GM12874 (cell line): ENCODE data around the gene MRPL54.

Experiments used
- TF ChIP-seq, protein P1 (sequence below): IDR thresholded peaks from 2 replicates; pipeline ENCODE4 v1.5.1; 2011; ENCODE audit warnings: low read depth, mild to moderate bottlenecking, control low read depth, low read length, moderate library complexity; ENCODE audit not compliant: insufficient read depth

The MRPL54 gene

DNA sequence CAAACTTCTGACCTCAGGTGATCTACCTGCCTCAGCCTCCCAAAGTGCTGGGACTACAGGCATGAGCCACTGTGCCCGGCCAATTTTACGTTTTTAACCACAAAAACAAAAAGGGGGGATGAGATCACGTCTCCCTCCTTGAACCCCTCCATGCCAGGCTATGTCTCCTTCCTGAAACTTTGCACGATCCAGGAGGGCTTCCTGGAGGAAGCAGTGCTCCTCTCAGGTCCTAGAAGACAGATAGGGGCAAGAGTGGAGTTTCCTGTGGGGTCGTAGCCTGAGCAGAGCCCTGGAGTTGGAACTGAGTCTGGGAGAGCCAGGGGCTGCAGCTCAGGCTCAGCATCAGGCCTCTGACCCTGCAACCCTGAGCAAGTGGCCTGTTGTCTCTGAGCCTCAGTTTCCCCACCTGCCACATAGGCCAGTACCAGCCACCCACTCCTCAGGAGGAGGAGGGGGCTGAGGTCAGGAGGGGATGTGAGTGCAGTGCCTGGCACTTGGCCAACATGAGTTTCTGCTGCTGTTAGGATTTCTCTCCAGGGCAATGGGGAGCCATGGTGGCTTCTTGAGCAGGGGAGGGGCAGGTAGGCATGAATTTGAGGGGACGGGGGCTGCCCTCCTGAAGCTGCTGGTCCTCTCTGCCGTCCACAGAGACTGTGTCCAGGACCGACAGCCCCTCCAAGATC lies 17.0 kb upstream of the MRPL54 start:
- TF ChIP-seq, protein P1, sequence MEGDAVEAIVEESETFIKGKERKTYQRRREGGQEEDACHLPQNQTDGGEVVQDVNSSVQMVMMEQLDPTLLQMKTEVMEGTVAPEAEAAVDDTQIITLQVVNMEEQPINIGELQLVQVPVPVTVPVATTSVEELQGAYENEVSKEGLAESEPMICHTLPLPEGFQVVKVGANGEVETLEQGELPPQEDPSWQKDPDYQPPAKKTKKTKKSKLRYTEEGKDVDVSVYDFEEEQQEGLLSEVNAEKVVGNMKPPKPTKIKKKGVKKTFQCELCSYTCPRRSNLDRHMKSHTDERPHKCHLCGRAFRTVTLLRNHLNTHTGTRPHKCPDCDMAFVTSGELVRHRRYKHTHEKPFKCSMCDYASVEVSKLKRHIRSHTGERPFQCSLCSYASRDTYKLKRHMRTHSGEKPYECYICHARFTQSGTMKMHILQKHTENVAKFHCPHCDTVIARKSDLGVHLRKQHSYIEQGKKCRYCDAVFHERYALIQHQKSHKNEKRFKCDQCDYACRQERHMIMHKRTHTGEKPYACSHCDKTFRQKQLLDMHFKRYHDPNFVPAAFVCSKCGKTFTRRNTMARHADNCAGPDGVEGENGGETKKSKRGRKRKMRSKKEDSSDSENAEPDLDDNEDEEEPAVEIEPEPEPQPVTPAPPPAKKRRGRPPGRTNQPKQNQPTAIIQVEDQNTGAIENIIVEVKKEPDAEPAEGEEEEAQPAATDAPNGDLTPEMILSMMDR: no peak

DNA sequence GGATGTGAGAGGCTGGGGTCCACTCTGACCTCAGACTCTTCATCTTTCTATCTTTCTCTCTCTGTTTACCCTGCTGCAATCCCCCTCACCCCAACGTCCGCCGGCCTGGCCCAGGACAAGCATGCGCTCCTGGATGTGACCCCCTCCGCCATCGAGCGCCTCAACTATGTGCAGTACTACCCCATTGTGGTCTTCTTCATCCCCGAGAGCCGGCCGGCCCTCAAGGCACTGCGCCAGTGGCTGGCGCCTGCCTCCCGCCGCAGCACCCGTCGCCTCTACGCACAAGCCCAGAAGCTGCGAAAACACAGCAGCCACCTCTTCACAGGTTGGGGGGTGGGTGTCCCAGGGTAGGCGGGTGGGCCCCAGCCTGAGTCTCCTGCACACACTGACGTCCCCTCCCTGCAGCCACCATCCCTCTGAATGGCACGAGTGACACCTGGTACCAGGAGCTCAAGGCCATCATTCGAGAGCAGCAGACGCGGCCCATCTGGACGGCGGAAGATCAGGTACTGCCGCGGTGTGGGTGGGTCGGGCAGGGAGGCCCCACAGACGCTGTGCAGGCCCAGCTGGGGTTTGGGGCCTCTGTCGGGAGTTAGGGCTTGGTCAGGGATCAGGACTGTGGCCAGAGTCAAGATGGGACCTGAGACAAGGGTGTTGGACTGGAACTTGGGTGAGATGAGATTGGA lies 16.0 kb upstream of the MRPL54 start:
- TF ChIP-seq, protein P1: no peak

DNA sequence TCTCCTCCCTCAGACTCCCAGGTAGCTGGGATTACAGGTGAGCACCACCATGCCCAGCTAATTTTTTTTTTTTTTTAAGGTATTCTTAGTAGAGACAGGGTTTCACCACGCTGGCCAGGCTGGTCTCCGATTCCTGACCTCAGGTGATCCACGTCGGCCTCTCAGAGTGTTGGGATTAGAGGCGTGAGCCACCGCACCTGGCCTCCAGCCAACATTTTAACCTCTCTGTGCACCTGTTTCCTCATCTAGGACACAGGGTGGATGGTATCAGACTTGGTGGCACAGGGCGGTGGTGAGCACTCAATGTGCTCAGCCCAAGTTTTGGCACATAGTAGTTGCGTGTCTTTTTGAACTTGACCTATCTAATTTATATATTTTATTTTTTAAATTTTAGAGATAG lies 13.5 kb upstream of the MRPL54 start:
- TF ChIP-seq, protein P1: no peak

DNA sequence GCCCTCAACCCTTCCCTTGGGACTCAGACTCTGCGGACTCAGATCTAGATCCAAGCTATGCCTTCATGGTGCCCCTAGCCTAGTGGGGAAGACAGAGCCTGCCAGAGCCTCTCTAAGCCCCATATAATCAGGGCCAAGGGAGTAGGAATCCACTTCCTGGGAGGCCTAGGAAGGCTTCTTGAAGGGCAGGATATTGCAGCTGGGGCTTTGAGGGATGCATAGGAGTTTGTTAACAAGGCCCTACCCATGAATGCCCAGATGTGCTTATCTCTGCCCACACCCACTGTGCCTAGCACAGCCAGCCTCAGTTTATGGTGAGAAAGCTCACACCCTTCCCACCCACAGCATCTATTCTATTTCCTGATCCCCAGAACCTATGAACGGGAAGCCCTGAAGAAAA lies 12.3 kb upstream of the MRPL54 start:
- TF ChIP-seq, protein P1: no peak

DNA sequence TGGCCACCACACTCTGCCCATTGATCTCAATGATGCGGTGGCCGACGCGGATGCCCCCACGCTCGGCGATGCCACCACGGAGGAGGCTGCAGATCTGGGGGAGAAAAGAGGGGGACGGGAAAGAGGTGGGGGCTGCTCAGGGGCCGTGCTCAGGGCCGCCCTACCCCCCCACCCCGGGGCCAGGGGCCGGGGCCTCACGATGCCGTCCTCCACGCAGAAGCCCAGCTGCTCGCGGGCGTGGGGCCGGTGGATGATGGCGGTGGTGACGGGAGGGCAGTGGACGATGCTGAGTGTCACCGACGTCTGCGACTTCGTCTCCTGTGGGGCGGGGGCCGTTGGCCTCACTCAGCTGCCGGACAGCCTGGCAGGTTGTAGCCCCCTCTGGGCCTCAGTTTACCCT lies 11.2 kb upstream of the MRPL54 start:
- TF ChIP-seq, protein P1: no peak

DNA sequence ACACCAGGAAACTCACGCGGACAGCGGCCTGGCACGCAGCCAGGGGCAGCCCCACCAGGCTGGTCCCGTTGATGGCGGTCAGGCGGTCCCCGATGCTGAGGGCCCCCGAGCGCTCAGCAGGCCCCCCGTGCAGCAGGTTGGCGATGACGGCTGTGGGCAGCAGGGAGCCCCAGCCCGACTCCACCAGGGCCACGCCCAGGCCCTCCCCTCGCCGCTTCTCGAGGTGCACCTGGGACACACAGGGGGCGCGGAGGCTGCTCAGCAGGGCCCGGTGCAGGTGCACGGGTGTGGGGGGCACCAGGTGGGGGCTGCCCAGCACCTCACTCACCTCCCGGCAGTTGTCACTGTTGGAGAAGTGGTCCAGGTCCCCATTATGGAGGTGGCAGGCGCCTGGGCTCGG lies 10.0 kb upstream of the MRPL54 start:
- TF ChIP-seq, protein P1: no peak

DNA sequence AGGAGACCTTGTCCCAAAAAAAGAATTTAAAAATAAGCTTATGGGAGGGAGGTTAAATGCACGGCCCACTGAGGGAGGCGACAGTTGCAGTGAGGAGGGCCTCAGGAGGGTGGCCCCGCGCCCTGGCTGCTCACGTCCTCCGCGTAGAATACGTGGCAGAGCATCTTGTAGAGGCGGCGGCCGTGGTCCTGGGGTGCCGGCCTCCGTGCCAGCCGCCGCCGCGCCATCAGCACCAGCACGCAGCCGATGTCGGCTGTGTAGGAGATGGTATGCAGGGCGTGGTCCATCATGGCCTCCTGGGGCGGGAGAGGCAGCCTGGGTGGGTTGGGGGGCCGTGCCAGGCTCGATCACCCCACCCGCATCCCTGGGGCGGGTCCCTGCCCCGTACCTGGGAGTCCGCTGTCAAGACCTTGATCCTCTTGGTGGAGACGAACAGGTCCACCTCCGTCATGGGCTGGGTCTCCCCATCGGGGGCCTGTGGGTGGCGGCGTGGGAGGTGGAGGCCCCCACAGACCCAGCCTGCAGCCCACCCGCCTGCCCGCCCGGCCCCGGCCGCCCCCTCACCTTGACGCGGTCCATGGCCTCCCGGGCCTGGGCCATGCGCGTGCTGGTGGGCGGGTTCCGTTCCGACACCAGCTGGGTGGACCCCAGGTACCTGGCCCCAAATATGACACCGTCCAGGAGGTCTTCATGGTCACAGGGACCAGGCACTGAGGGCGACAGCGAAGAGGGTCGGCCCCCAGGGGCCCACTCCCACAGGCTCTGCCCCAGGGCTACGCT lies 8.7 kb upstream of the MRPL54 start:
- TF ChIP-seq, protein P1: no peak
